GM19328 (cell line): ENCODE results near the gene FMO1.
"Not testable (repeated sequence)": the region's sequence is repeated elsewhere in the genome, so short reads cannot be mapped to it uniquely, and the experiment has no call there.

Experiments
- ATAC-seq: cut with Tn5 transposase; IDR thresholded peaks from one replicate; pipeline ENCODE4 v1.9.1; 2021; ENCODE audit warnings: mild to moderate bottlenecking, moderate library complexity; ENCODE audit not compliant: unreplicated experiment

The FMO1 gene, protein sequence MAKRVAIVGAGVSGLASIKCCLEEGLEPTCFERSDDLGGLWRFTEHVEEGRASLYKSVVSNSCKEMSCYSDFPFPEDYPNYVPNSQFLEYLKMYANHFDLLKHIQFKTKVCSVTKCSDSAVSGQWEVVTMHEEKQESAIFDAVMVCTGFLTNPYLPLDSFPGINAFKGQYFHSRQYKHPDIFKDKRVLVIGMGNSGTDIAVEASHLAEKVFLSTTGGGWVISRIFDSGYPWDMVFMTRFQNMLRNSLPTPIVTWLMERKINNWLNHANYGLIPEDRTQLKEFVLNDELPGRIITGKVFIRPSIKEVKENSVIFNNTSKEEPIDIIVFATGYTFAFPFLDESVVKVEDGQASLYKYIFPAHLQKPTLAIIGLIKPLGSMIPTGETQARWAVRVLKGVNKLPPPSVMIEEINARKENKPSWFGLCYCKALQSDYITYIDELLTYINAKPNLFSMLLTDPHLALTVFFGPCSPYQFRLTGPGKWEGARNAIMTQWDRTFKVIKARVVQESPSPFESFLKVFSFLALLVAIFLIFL

DNA sequence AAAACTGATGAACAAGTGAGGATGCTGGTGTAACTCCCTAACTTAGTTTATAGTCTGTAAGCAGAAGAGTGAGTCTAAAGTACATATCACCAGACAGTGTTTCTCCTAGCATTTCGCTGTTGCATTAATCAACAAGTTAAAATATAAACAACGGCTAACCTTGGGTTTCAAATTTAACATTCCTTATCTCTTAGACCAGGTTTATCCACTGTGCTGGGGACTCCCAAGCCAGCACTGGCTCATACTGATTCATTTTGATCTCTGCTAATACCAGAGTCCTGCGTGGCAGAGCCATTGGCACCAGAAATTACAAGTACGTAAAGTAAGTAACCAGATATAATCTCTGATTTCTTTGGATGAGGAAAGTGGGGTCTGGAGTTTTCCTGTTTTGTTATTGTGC is at the start of gene FMO1:
FMO1 (plus strand) TSS at position 193 of the 400 bp plus-strand sequence. CDS start 9,594 bp downstream, outside the sequence.
- ATAC-seq = no peak

DNA sequence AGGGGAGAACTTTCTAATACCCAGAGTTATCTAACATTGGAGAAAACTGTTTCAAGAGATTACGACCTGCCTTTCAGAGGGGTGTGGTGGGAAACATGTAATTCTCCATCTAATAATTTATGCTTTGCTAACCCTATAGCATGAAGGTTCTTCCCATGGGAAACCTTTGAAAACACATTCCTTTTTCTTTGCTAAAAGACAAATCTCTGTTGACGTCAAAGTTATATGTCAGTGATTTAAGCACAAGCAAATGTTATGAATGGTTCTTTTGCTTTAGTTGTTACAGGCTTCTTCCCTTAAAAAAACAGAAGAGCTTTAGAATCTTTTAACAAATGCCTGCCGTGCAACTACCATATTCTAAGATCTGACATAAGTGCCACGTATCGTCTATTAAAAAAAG is 44.0 kb upstream of the FMO1 start:
- no peak for ATAC-seq

DNA sequence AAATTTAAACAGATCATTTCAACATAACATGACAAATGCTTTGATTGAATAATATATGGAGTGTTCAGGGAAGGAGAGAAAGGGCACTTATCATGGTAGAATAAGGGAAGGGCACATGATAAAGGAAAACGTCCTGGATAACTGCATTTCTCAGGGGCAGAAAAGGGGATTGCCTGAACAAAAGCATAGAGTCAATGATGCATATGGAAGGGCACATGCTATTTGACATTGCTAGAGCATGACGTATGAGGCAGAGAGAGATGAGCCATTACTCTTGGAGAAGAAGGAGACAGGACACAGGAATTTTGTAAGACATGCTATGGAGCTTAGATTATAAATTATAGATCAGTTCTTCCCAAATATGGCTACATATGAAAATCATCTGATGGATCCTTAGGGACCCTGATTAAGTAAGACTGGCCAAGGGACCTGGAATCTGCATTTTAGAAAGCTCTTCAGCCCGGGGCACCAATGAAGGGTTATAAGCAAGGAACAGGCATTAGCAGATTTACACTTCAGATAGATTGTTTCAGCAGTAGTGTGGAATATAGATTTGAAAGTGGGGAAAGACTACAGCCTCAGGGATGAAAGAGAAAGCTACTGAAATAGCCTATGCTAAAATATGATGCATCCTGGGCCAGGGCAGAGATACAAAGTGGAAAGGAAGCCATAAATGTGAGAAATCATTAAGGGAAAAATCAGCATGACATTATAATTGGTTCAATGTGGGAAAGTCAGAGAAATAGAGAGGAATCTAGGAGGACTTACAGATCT is 41.9 kb upstream of the FMO1 start:
- no peak for ATAC-seq

DNA sequence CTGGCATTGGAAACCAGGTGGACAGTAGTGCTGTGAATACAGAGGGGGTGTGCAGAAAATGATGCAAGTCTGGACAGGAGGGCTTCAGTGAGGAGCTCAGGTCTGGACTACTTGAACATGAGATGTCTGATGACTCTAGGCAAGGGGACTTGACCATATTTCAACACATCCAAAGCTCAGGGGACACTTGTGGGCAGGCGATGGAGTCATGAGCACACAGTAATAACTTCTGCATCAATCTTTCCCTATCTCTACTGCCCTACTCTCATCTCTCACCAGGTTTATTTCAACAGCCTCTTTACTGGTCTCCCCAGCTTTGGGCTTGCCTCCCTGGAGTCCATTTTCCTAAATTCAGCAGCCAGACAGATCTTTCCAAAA is 41.3 kb upstream of the FMO1 start:
- no peak for ATAC-seq

DNA sequence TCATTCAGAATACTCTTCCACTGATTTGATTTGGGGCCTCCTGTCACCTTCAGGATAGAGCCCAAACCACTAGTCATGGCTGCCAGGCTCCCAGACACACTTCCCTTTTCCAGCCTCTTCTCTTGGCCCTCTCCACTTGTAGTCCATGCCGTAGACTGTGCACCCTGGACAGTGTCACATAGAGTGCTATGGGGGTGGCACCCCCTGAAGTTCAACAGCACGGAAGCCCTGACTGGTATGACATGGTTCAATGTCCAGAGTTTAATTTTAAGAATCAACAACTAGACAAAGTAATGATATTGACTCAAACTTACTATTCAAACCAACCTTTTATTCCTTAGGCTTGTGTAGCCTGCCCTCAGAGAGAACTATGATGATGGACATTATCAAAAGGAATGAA is 40.9 kb upstream of the FMO1 start:
- no peak for ATAC-seq

DNA sequence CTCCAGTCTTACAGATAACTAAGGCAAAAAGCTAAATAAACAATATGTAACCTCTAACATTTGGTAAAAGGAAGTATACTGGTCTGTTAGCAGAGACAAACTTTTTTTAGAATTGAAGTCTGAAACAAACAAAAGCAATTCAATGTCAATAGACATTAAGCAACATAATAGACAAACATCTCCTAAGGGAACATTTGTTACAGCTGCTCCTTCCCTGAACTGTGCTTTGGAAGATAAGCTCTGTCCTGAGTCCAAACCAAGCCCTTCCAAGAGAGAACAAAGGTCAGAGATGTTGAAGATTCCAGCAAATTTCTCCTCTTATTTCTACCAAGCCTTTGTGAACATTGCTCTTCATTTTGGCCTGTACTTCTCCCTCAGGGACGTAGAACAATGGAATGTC is 37.9 kb upstream of the FMO1 start:
- no peak for ATAC-seq

DNA sequence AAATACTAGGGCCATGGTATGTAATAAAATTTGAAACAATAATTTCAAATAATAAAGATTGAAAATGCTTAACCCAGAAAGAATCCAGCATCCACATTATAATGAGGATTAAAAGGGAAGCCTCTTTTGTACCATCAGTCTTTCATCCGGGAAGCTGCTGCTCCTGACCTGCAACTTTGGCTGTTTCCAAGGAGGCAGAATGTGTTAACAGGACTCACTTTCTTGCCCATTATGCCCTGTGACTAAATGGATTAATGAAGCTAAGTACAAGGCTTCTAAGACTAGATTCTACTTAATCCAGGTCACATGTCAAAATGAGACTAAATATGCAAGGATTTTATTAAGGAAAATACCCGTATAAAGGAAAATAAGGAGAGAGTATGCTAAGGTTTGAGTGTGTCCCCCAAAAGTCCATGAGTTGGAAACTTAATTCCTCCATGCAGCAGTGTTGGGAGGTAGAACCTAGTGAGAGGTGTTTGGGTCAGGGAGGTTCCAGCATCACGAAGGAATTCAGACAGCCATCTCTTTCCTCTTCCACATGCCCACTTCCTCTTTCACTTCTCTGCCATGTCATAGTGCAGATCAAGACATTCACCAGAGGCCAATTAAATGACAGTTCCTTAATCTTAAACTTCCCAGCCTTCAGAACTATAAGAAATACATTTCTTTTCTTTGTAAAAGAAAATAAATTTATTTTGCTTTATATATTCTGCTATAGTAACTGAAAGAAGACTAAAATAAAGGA is 35.5 kb upstream of the FMO1 start:
- no peak for ATAC-seq

DNA sequence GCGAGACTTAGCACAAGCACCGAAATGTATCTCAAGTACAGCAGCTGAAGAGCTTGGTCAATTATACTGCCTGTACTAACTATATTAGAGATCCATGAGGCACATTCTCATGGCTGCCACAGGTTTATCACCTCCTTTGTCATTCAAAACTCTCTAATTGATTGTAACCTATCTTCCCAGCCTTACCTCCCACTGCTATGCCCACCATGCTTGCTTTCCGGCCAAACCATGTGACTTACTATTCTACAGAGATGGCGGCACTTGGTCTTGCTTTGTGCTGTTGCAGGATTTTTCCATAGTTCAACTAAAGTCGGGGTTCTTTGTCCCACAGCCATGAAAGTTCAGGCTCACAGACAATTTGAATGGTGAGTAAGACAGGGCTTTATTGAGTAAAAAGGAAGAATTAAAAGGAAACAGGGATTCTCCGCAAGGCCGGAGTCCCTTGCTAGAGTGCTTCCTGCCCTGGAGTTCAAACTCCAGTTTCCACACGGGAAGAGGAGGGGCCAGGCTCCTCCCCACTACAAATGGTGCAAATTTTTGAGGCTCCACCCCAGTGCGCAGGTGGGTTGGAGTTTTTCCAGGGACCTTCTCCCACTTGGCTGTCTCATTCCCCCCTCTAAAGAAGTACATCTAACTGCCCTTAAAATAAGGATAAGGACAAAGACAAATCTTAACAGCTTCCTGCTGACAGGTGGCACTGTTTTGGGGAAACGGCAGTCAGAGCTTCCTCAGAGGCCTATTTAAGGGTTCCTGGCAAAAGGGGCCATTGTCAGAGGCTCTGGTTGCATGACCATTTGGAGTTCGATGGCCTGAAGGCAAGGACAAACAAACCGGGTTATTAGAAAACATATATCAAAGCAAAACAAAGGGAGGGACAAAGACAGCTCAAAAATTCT is 34.5 kb upstream of the FMO1 start:
- no peak for ATAC-seq

DNA sequence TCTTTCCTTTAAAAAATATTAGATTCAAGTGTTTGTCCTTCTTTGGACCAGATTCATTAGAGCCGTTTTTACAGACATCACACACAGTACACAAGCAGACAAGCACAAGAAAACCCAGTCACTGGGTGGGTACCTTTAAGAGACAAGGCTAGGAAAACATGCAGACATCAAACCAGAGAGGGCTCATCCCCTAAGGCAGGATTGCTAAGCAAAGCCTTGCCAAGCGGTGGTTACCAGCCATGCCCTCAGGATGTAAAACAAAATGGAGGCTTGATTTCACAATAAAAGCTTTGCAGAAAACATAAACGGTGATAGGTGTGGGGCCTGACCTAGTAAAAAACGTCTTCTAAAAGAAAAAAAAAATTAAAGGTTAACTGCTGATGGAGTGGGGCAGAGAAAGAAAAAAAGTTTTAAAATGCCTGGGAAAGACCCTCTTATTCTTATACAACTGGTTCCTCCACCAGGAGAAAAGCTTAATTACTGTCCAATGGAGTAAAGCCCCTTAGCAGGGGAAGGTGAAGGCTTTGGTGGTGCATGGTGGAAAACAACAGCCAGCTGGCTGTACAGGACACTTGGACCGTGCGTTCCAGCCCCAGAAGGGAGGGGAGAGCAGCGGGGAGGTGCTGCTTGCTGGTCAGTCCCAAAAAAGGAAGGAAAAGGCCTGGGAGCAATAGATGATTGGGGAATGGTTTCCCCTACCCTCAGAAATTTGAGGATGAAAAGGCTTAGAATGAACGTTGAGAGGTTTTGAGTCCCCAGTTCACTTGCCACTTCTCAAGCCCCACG is 30.4 kb upstream of the FMO1 start:
- ATAC-seq = no peak

DNA sequence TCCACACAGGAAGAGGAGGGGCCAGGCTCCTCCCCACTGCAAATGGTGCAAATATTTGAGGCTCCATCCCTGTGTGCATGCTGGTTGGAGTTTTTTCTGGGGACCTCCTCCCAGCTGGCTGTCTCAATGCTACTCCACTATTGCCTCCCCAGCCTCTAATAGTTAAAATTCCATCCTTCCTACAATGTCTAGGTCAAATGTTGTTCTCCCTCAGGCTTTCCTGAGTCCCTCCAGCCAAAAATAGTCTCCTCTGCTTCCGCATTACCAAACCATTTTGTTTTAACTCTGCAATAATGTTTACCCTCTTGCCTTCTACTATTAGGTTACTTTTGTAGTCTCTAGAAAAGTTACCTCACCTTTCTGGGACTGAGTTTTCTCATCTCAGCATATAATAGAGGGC is 29.6 kb upstream of the FMO1 start:
- ATAC-seq = no peak

DNA sequence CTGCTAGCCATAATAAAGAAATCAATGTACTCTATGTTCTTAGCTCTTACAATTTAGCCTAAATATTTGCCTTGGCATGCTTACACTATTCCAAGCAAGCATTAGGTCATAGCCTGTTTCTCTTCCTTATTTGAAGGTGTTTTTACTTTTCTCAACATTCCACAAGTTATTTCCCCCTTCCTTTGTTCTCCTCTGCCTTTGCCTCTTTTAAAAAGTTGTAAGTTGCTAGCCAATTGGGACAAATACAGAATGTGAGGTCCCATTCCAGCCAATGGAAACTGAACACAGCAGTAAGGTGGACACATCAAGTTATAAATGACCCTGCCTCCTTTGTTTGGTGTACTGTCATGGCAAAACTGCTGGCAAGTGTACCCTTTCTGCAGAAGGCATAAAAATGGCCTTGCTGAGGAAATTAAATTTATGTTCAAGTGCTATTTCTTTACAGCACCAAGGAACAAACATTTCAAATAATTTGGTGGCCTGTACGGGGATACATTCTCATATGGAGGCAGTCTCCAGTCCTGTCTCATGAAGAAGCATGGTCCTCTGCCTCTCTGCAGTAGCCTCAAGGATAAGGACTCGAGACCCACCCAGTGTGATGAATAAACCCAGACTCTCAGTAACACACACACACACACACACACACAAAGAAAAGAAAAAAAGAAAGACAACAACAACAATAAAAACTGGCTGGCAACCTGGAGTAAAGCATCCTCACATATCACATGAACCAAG is 28.8 kb upstream of the FMO1 start:
- ATAC-seq = no peak

DNA sequence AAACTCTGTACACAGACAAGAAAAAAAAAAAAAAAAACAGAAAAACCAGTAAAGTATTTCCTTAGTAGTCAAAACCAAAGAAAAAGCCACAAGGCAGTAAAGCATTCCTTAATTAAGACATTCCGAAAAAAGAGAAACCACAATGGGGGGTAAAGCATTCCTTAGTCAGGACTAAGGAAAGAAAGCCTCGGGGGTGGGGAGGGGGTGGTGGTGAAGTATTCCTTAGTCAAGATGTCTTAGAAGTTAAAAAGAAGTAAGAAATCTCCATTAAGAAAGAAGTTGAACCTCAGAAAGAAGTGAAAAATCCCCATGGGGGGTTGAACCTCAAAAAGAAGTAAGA is 28.2 kb upstream of the FMO1 start:
- no peak for ATAC-seq

DNA sequence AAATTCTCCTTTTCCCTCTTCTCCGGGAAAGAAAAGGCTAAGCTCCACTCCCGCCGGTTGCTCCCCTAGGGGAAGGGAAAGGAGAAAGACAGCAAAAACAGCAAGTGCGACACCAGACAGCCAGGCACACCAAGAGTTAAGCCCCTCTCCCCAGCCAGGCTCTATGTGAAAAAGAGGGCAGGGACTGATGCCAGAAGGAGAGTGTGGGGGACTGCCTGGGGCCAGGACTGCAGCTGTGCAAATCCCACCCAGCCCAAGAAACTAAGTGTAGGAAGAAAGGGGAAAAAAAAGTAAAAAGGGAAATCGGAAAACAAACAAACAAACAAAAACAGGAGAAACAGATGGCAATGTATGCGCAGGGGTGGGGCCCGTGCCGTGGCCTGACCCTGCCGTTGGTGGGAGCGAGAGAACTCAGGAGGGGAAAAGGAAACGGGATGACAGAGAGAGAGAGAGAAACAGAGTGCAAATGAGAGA is 27.7 kb upstream of the FMO1 start:
- no peak for ATAC-seq

DNA sequence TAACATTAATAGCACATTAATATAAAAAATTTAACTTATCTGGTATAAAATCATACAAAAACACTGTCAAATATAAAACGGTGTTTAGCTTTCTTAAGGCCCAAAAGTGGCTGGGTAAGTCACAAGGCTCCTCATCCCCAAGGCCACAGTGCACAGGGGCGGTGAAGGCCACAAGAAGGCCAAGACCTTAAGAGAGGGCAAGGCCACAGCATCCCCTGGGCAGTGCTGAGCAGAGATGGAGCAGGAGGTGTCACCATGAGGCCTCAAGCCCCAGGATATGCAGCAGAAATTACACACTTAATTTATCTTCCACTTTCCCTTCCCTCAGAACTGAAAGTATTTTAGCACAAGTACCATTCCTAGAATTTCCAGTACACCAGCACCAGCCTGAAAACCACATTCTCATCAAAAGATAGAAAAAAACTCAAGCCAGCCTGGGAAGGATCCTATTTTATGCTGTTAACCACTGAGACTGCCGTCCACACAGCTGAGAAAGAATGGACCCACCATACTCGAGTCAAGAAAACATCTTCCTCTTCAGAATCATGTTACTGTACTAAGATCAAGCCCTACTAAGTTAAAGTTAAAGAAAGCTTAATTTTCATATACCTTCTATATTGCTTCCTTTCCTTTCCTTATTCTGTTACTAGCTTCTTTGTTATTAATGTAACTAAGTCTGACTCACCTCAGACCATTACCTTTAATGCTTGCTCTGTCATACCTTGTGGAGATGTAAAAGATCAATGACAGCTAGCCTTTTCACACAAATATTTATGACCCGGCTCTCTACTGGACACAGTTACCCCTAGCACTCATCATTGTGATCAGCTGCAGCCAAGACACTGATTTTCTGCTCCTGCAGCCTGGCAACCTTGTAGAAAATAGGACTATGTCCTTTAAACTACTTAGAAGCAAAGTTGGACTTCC is 26.4 kb upstream of the FMO1 start:
- ATAC-seq = no peak

DNA sequence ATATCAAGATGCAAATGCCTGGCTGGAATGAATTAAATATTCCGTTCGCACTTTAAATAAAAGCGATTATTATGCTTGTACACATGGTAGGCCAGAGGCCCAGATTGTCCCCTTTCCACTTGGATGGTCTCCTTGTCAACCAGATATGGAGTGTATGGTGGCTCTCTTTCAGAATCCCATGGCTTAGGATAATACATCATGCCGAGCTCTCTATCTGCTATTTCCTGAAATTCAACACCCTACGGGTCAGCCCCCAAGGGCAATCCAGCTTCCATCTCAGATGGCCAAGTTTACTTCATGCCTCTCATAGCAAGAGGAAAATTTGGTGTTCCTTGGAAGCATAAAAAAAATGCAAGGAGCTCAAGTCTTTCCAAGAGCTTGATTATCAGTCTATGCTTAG is 25.4 kb upstream of the FMO1 start:
- no peak for ATAC-seq

DNA sequence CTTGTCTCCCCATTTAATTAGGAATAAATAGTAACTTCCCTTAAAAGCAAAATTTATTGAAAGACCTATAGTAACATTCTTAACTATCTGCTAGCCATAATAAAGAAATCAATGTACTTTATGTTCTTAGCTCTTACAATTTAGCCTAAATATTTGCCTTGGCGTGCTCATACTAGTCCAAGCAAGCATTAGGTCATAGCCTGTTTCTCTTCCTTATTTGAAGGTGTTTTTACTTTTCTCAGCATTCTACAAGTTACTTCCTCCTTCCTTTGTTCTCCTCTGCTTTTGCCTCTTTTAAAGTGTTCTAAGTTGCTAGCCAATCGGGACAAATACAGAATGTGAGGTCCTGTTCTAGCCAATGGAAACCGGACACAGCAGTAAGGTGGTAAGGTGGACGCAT is 24.0 kb upstream of the FMO1 start:
- not testable (repeated sequence) for ATAC-seq

DNA sequence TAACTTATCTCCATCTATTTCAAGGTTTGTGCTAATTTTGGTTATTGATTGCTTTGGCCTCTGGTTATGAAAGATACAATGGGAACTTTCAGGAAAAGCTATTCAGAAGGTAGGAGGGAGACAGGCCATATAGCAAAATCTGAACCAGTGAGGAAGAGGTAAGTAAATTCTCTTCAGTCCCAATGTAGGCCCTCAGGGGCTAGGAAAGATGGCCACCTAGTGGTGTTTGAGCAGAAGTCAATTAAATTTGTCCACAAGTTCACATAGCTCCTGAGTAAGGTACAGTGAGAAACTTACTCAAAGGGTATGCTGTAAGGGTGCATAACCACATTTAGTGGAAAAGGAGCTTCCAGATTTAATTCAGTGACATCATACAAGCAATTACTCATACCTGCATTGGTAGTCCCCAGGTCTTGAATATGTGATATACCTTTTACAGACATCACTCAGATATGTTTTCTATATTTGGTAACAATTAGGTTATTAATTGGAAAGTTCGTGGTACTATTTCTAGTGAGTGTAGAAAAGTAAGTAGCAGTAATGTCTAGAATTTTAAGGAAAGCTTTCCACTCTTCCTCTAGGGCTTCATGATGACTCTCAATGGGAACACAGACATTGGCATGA is 21.4 kb upstream of the FMO1 start:
- ATAC-seq = peak; percentile 85
